IMR-90 (cell line): ENCODE measurements around the gene ZBP1.

Experiments
- BHLHE40 ChIP-seq: fragments of 150-350 bp; IDR thresholded peaks from 2 replicates; pipeline ENCODE4 v1.6.1; 2016; ENCODE audit warnings: mild to moderate bottlenecking, low read depth, low read length
- CTCF ChIP-seq: conservative IDR thresholded peaks from 2 replicates; pipeline ENCODE4 v1.5.1; 2012; ENCODE audit warnings: mild to moderate bottlenecking, low read depth, low read length, improper control_type of control experiment
- MAFK ChIP-seq: IDR thresholded peaks from 2 replicates; pipeline ENCODE4 v1.6.1; 2012; ENCODE audit warnings: low read depth, low read length, improper control_type of control experiment
- POLR2A ChIP-seq: IDR thresholded peaks from 2 replicates; pipeline ENCODE4 v1.6.1; 2012; ENCODE audit warnings: mild to moderate bottlenecking, low read depth, low read length
- RAD21 ChIP-seq: IDR thresholded peaks from 2 replicates; pipeline ENCODE4 v1.6.1; 2012; ENCODE audit warnings: low read length, improper control_type of control experiment
- RFX5 ChIP-seq: IDR thresholded peaks from 2 replicates; pipeline ENCODE4 v1.8.0; 2012; ENCODE audit warnings: low read depth, mild to moderate bottlenecking, low read length, moderate library complexity

- TF ChIP-seq CTCF (no peak), RFX5 (no peak), MAFK (no peak), BHLHE40 (no peak), POLR2A (no peak), RAD21 (no peak)
Observed at GRCh38 chr20:57611586-57612311, 8.5 kb downstream of the ZBP1 start.
